SK-N-MC (cell line): ENCODE data around the gene NLRX1.

ENCODE experiments used
- EZH2 ChIP-seq: fragments of 200-600 bp; sonication (generic); IDR thresholded peaks from one replicate; pipeline ENCODE4 v1.6.1; 2017; ENCODE audit warnings: antibody characterized with exemption
- FOXP2 ChIP-seq: optimal IDR thresholded peaks from 2 replicates; pipeline ENCODE3; 2011; ENCODE audit warnings: mild to moderate bottlenecking, moderate library complexity; ENCODE audit not compliant: insufficient read depth; ENCODE audit errors: extremely low read length, control extremely low read depth
- POLR2AphosphoS5 ChIP-seq: IDR thresholded peaks from 2 replicates; pipeline ENCODE4 v1.6.1; 2012; ENCODE audit warnings: mild to moderate bottlenecking, low read depth, low read length, borderline replicate concordance

GRCh38 chr11:119190531-119190930 lies 22.0 kb downstream of the NLRX1 start:
- TF ChIP-seq POLR2AphosphoS5 (no peak), EZH2 (no peak), FOXP2 (no peak)
